ENCODE data around the gene PTCH2.
"Not testable (repeated sequence)": the region's sequence is repeated elsewhere in the genome, so short reads cannot be mapped to it uniquely, and the experiment has no call there.

The PTCH2 gene

DNA sequence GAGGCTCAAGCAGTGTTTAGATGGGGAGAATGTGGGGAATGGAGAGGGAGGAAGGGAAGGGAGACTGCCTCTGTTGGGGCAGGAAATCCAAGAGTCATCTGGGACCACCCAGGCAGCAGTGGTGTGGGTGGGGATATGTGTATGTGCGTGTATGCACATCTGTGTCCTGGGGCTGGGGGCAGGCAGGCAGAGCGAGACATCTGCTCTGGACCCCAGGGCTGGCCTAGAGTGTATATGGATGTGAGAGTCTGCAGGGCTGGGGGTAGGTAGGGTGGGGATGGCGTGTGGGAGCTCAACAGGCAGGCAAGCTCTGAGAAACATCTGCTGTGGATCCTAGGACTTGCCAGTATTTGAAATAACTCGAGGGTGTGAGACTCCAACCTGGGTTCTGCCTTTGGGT lies 3.5 kb downstream of the PTCH2 start:
- peak; percentile 11 for DNase-seq

- DNase-seq: not testable (repeated sequence)
These were observed 4.8 kb downstream of the PTCH2 start for GRCh38 chr1:44838294-44838693.

DNA sequence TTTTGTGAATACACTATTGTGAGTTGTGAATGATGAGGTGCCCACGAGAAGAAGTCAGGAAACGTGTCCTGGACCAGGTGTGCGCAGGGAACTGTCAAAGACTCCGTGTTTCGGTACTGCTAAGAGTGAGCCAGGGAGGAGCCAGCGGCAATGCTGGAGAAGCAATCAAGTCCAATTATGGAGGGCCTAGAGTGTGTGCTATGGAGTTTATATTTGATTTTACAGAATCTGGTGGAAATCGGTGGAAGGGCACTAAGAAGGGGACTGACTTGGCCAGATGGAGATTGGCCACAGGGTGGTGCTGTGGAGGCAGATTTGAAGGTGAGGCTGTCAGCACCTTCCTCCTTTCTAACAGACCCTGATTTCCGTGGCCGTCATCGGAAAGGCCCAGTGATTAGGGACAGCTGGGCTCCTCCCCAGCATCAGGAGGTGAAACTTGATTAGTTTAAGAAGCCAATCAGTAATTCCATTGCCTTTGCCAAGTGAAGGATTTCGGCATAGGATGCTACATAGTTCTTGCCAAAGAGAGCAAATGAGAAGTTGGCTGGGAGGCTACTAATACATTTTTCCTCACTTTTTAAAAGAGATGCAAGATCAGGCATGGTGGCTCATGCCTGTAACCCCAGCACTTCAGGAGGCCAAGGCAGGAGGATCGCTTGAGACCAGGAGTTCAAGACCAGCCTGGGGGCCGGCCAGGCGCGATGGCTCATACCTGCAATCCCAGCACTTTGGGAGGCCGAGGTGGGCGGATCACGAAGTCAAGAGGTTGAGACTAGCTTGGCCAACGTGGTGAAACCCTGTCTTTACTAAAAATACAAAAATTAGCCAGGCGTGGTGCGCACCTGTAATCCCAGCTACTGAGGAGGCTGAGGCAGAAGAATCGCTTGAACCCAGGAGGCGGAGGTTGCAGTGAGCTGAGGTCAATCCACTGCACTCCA lies 7.0 kb downstream of the PTCH2 start:
- DNase-seq: peak; percentile 88

DNA sequence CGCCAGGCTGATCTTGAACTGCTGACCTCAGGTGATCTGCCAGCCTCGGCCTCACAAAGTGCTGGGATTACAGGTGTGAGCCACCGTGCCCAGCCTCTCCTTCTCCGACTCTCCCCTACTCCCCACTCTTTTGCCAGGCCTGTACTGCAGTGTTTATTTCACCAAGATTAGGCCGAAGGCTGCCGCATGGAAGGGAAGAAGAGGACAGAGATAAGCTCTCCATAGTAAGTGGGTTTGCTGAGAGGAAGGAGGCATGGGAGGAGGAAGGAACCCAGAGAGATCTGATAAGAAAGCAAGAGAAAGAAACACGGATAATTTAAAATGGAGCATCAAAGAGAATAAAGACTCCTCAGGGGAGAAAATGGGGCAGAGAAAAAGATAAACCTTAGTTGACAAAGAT lies 8.7 kb downstream of the PTCH2 start:
- DNase-seq: no peak

GRCh38 chr1:44832056-44832705 lies 10.9 kb downstream of the PTCH2 start:
- DNase-seq: no peak

- no peak for DNase-seq
These were observed 11.5 kb downstream of the PTCH2 start for GRCh38 chr1:44831516-44831915.

- no peak for DNase-seq
These were observed 12.2 kb downstream of the PTCH2 start for GRCh38 chr1:44830900-44831304.

DNA sequence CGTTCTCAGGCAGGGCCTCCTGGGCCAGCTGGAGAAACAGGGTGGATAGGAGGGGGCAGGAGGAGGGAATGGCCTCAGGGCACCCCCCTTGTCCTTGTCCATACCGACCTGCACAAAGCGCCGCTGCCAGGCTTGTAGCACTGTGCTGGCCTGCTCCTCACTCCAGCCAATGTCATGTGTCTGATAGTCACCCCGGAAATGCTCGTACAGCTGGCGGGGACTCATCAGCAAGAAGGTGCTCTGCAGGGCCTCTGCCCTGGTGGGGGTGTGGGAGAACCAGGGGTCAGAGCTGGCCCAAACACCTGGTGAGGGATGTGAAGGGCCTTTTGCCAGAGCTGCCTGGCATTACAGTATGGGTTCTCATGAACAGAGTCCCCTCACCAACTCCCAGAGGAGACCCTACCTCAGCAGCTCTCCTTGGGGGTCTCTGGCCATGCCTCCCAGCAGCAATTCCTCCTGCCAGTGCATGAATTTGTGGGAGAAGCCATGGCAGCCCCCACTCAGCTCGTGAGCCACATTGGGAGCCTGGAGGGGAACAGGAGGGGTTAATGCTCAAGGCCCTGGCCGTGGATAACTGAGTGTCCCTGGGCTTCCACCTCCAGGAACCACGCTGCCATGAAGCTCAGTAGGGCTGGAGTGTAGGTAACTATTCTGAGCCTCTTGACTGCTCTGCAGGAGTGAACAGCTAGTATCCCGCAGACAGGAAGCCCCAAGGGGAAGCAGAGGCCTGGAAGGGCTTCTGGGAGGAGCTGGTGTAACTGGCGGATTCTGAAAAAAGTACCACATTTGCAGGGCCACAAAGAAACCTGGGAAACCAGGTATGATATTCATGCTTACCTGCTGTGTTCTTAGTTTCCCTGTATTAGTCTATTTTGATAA lies 13.3 kb downstream of the PTCH2 start:
- DNase-seq: no peak

DNA sequence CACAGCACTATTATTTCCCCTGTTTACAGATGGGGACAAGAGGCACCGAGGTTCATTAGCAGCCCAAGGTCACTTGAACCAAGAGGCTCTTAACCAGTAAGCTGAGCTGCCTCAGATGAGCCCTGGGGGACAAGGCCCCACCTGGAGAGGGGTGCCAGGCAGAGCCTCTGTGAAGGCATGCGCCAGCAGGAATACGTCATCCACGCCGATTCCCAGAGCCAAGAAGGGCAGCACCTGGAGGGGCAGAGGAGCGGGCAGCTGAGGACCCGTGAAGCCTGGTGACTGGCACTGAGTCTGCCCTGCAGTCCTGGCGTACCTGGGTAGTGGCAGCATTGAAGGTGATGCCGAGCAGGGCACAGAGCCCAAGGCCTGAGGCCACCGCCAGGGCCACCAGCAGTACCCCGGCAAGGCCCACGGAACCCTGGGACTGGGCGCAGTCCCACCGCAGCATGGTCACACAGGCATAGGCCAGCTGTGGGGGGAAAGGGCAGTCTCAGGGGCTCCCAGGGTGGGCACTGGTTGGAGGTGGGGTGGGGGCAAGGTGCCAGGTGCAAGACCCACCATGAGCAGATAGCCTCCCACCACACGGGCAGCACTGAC lies 14.1 kb downstream of the PTCH2 start:
- DNase-seq: no peak

DNA sequence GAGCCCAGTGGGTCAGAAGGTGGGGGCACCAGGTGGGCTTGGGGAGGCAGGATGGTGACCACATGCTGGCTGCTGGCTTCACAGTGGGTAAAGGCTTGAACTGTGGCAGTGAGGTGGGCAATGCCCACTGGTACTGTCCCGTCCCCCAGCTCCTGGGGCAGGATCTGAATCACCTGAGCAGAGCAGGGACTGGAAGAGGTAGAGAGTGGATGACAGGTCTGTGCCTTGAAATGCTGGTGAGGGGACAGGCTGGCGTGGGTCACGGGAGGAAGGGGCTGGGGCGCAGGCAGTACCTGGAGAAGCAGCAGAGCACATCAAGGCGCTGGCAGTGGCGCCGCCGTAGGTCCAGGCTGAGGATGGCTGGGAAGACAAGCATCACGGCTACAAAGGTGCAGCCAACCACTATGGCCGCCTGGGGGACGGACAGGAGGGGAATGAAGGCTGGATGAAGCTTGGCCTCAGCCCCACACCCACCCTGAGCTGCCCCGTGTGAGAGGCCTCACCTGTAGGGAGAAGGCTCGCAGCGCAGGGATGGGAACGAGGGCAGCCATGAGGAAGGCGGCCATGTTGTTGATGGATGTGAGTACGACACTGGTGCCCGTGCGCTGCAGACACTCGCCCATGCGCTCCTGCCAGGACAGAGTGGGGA lies 14.9 kb downstream of the PTCH2 start:
- DNase-seq: no peak

DNA sequence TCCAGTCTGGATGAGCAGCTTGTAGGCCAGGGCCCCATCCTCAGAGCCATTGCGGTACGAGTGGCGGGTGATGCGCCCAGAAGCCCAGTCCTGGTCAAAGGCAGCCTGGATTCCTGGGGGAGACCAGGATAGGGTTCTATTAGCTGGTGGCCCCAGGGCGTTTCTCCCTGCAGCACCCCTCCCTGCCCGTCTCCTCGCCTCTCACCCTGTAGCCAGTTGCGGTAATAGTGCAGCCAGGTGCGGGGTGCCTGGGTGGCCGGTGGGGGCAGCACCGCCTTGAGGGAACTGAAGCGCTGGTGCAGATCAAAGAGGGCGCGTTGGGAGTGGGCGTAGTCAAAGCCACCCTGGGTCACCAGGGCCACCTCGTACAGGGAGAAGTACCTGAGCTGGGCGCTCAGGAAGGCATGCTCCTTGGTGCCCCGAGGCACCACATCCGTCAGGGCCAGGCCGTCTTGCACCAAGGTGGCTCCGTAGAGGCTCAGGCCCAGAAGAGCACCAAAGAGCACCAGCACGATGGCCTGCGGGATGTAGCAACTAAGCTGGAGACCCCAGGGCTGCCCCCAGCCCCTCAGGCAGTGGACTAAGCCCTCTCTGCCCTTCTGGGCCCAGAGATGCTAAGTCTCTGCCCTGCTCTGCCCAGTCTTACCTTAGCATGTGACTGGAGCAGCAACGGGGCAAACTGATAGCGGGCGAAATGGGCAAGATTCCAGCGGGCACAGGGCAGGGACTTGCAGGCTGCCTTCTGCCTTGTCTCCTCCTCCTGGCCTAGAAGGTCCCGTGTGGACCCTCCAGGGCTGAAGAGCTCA lies 15.7 kb downstream of the PTCH2 start:
- no peak for DNase-seq

DNA sequence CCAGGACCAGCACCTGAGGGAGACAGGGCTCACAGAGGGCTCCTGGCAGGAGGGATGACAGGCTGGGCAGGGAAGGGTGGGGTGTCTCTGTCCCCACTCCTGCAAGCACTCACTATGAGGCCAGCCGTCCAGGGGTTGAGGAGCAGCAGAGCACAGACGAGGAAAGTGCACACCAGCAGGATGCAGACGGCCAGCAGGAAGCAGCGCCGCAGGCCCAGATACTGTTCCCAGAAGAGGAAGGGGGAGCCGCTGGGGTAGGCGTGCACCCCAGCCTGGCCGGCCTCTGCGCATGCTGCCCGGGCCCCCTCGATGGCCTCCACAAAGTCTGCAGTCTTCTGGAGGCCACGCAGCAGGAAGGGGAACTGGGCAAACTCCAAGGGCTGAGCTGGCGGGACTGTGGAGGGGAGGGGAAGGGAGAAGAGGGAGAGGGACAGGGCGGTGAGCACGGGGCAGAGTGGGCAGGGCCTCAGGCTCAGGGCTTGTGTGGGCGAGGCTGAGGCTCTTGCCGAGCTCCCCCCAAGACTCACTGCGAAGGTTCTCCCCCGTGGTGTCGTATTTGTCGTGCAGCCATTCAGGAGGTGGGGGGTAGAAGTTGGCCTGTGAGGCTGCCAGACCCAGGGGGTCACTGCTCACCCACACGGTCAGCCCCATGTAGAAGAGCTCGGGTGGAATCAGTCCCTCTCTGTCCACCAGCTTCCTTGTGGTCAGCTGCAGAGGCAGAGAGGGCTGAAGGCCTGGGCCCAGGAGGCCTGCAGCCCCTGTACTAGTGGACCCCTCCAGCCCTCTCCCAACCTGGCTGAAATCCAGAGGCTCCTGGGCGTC lies 16.5 kb downstream of the PTCH2 start:
- no peak for DNase-seq

GRCh38 chr1:44824392-44824791 lies 18.7 kb downstream of the PTCH2 start:
- not testable (repeated sequence) for DNase-seq

DNA sequence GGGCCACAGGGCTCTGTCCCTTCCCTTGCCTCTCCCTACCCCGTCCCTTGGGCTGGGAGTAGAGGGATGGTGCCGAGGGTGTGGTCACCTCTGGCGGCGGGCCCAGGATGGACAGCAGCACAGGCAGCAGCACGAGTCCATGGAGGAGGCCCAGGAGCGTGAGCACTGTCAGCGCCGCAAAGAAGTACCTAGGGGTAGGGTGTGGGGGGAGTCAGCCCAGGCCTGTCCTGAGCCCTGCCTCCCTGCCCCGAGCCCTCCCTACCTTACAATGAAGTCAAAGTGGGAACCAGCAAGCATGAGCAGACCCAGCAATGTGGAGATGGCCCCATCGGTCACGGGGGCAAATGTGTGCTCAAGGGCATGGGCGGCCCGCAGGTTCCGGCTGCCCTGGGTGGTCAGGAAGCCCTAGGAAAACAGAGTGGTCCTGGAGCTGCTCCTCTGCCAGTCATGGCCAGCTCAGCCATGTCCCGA lies 20.0 kb downstream of the PTCH2 start:
- no peak for DNase-seq

DNA sequence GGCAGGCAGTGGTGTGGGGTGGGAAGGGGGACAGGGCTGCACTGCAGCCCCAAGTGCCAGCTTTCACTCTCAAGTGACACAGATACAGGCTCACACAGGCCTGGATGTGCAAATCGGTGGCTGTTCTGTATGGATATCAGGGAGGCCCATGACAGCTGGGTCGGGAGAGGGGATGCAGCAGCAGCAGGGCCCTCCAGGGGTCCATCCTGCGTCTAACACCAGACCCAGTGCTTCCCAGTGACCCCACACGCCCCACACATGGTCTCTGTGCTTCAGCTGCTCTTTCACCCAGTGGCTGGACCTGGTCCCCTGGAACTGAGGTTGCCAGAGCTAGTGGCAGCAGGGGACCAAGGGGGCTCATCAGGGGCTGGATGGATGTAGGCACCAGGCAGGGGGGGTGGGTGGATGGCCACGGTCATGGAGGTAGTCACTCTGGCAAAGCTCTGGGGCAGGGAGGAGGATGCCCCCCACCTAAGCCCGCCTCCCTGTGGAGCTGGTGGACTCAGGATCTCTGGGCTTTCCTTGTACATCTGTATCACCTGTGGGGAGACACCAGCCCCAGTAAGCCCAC lies 20.8 kb downstream of the PTCH2 start:
- no peak for DNase-seq

DNA sequence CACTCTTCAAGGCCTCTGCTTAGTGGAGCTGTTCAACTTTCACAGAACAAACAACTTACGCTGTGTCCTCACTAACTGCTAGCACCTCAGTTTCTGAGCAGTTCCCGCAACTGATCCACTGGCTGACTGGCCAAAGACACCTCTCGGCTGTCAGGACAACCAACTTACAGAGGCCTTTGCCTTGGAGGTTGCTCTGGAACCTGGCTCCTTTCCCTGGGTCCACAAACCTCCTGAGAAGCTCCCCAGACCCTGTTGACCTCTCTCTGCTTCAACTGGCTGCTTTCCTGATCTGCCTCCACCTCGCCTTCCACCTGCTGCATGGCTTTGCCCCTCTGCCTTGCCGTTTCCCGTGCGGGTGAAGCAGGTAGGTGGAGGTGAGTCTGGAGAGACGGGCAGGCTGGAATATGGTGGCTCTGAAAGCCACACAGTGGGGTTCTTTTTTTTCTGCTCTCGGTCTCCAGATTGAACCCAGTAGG lies 21.8 kb downstream of the PTCH2 start:
- no peak for DNase-seq

- no peak for DNase-seq
These were observed 22.5 kb downstream of the PTCH2 start for GRCh38 chr1:44820328-44821239.

- DNase-seq: no peak
These were observed 23.3 kb downstream of the PTCH2 start for GRCh38 chr1:44819608-44820327.

All from NCI-H1694 (cell line).